Transverse colon (tissue), 4 donors: ENCODE measurements around the gene MYCL. TPM values are rescaled to one million over a fixed set of nuclear protein-coding genes. Genes with fewer than 3 reads are reported as not detected.

Experiments used
- DNase-seq: peaks from one replicate; pipeline ENCODE4 v3.0.0-alpha.2; 2019
- H3K27ac ChIP-seq, 4 donors: fragments of 200-600 bp; sonication (generic); 2 replicates each; pipeline ENCODE4 v1.5.1; 2016 to 2018; ENCODE audit warnings: inconsistent platforms in 4 of 4
- H3K27me3 ChIP-seq: fragments of 200-600 bp; sonication (generic); 2 replicates; pipeline ENCODE4 v1.5.1; 2017; ENCODE audit warnings: inconsistent platforms
- H3K36me3 ChIP-seq, 4 donors: fragments of 200-600 bp; sonication (generic); 2 replicates each; pipeline ENCODE4 v1.5.1; 2017 to 2019; ENCODE audit warnings: inconsistent platforms in 4 of 4
- H3K4me1 ChIP-seq, 4 donors: fragments of 200-600 bp; sonication (generic); 2 replicates each; pipeline ENCODE4 v1.5.1; 2017 to 2020; ENCODE audit warnings: inconsistent platforms in 4 of 4
- H3K4me3 ChIP-seq, 4 donors: fragments of 200-600 bp; sonication (generic); 1 replicate in 1 of 4; 2 replicates in 3 of 4; pipeline versions ENCODE4 v1.5.1 to v1.6.1; 2017 to 2019; ENCODE audit warnings: inconsistent platforms in 4 of 4
- H3K9me3 ChIP-seq, 2 donors: fragments of 200-600 bp; sonication (generic); 2 replicates each; pipeline ENCODE4 v1.5.1; 2017 to 2019; ENCODE audit warnings: inconsistent platforms in 2 of 2
- EP300 ChIP-seq: sonication (generic); formaldehyde crosslinking; IDR thresholded peaks from one replicate; pipeline ENCODE4 v1.6.1; 2017; ENCODE audit warnings: antibody characterized with exemption, low read depth
- POLR2A ChIP-seq: fragments of 450-650 bp; IDR thresholded peaks from one replicate; pipeline ENCODE4 v1.6.1; 2016; ENCODE audit warnings: antibody characterized with exemption, mild to moderate bottlenecking, moderate library complexity
- POLR2AphosphoS5 ChIP-seq, 3 donors: sonication (generic); formaldehyde crosslinking; IDR thresholded peaks; one replicate each; pipeline ENCODE4 v1.6.1; 2016; ENCODE audit warnings: antibody characterized with exemption in 3 of 3
- WGBS, 2 donors: methylation state at CpG; one replicate each; pipeline ENCODE4 v1.1.5; 2018; ENCODE audit warnings: low coverage in 1 of 2; 5-methylcytosine and 5-hydroxymethylcytosine counted together
- in situ Hi-C, 4 donors: fragments of 200-750 bp; cut with MboI; loops; one replicate each; pipeline versions ENCODE4 v1.15.0 to v1.15.1; 2017; ENCODE audit warnings: low sequenced_read_pairs in 3 of 4, low pct_ligation_motif_present in 1 of 4, low pct_unique_long_range_greater_than_20kb in 1 of 4
- intact Hi-C: fragments of 100-400 bp; cut with DNase I; formaldehyde crosslinking; loops from one replicate; pipeline ENCODE4 v1.15.1; 2023; ENCODE audit warnings: low total_unique reads
- total RNA-seq, 4 donors: library from RNA; depleted of rRNA; stranded (reverse); fragments of >200 nt; gene quantifications; one replicate each; pipeline ENCODE4 v1.1.0, GENCODE V29; 2016
- TF ChIP-seq, protein P1 (sequence below), 5 experiments: fragments of 200-600 bp in 3 of 5; fragments of 450-650 bp in 2 of 5; sonication (generic) in 3 of 5; IDR thresholded peaks; 1 replicate in 2 of 5; 2 replicates in 3 of 5; pipeline ENCODE4 v1.5.1; 2016 to 2017; ENCODE audit warnings: antibody characterized with exemption in 5 of 5, inconsistent platforms in 3 of 5, mild to moderate bottlenecking in 2 of 5, moderate library complexity in 1 of 5

Gene MYCL
- total RNA-seq, 4 donors from 2014 or later = 14.2 to 27.3 (median 15.8) TPM

DNA sequence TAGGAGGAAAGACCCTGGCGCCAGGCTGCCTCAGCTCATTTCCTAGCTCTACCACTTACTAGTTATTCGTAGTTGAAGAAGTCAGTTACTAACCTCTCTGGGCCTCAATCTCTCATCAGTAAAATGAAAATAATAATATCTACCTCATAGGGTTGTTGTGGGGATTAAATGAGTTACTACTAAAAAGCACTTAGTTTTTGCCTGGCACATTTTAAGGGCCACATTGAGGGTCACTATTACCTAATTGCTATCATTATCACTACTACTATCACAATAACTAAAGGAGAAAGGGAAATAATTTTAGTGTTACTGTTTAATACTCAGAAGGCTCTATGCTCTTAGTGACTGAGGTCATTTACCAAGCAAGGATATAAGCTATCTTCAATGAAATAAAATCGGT lies 43.4 kb downstream of the MYCL start:
- 84 to 88% methylated on average over 3 of the region's 3 CpGs for WGBS, 2 donors
- intact Hi-C loops (no loop called here), in situ Hi-C loops (no loop called here)
- no peaks in the 10 kb centered on the region for H3K9me3 ChIP-seq
- H3K4me3 ChIP-seq = no peak overlapping the region
- H3K27me3 ChIP-seq = no peaks in the 10 kb centered on the region
- H3K27ac ChIP-seq = no peak overlapping the region
- DNase-seq = no peak
- H3K4me1 ChIP-seq = peaks cover 0 to 18% (median 9%) of the 10 kb centered on the region in 4 donors
- H3K36me3 ChIP-seq = peaks cover 0 to 3% (median 0%) of the 10 kb centered on the region in 4 donors
- TF ChIP-seq, protein P1, sequence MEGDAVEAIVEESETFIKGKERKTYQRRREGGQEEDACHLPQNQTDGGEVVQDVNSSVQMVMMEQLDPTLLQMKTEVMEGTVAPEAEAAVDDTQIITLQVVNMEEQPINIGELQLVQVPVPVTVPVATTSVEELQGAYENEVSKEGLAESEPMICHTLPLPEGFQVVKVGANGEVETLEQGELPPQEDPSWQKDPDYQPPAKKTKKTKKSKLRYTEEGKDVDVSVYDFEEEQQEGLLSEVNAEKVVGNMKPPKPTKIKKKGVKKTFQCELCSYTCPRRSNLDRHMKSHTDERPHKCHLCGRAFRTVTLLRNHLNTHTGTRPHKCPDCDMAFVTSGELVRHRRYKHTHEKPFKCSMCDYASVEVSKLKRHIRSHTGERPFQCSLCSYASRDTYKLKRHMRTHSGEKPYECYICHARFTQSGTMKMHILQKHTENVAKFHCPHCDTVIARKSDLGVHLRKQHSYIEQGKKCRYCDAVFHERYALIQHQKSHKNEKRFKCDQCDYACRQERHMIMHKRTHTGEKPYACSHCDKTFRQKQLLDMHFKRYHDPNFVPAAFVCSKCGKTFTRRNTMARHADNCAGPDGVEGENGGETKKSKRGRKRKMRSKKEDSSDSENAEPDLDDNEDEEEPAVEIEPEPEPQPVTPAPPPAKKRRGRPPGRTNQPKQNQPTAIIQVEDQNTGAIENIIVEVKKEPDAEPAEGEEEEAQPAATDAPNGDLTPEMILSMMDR (IDR thresholded peaks at IDR 0.05) = no peak
- TF ChIP-seq POLR2A = no peak
- TF ChIP-seq EP300 = no peak
- no peak for TF ChIP-seq POLR2AphosphoS5 (IDR thresholded peaks at IDR 0.05)

DNA sequence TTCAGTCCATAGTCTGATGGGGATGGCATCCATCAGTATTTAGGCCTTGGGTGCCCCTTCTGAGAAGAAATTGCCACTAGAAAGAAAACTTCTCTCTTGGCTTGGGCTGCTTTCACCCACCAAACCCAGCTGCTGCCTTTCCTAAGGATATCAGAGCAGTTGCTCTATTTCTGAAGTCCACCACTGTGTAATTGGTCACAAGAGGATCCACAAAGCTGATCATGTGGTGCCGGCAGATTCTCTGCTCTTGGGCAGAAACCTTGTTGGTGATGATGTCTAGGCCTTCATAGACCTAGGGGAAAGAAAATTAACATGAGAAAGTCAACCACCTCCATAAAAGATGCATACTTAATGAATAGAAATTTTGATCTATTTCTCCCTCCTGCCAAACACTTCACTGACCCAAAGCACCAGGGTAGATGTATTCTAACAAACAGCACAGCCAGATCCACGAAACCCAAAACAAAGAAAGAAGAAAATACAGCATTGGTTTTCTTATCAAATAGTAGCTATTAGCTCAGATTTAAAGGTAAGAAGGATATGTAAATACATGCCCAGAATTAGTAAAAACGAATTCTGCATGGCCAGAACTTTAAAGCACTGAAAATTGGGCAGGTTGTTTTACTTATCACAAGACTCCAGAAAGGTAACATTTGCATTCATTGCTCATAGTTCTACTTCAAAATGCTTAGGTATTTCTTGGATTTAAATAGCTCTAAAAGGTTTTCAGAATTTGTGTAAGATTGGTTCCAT lies 44.4 kb downstream of the MYCL start:
- WGBS, 2 donors = 90 to 97% methylated on average over 3 of the region's 3 CpGs
- Histone ChIP-seq H3K27me3 (no peaks in the 10 kb centered on the region), H3K9me3 (no peaks in the 10 kb centered on the region), H3K4me1 (peaks cover 0 to 26% (median 15%) of the 10 kb centered on the region in 4 donors), H3K27ac (no peak overlapping the region), H3K4me3 (no peak overlapping the region), H3K36me3 (peaks cover 0 to 3% (median 0%) of the 10 kb centered on the region in 4 donors)
- intact Hi-C loops = no loop called here
- DNase-seq = no peak
- in situ Hi-C loops = no loop called here
- TF ChIP-seq EP300 (no peak), POLR2AphosphoS5 (IDR thresholded peaks at IDR 0.05) (no peak), POLR2A (no peak)
- TF ChIP-seq, protein P1 (IDR thresholded peaks at IDR 0.05) = no peak

DNA sequence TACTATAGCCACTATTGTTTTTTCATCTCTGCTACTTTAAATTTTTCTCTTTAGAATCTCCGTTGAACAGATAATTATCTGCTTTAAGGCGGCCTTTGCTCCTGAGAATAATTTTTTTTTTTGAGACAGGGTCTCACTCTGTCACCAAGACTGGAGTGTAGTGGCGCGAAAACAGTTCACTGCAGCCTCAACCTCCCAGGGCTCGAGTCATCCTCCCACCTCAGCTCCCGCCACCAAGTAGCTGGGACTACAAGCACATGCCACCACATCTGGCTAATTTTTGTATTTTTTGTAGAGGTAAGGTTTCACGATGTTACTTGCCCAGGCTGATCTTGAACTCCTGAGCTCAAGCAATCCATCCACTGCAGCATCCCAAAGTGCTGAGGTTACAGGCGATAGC lies 47.0 kb downstream of the MYCL start:
- 92 to 100% methylated on average over 2 to 8 of the region's 8 CpGs for WGBS, 2 donors
- TF ChIP-seq POLR2AphosphoS5 (IDR thresholded peaks at IDR 0.05) (no peak), EP300 (no peak), POLR2A (no peak)
- TF ChIP-seq, protein P1 (IDR thresholded peaks at IDR 0.05) = no peak
- intact Hi-C loops = no loop called here

DNA sequence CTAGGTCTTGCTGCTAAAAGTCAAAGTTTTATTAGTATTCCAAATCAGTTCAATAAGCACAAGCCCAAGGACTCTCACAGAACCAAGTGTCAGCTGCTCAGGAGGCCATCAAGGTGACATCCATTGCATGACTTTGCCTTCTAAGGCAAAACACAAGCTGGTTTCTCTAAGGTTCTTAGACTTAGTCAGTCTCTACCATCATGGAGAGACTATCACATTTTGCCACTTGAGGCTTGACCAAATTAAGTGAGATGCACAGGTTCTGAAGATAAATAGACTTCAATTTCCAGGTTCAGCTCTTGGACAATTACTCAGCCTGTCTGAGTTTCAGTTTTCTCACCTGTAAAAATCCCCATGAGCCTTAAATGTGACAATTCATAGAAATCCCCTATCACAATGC lies 47.4 kb downstream of the MYCL start:
- Histone ChIP-seq H3K4me1 (peaks cover 0 to 24% (median 10%) of the 10 kb centered on the region in 4 donors), H3K36me3 (peaks cover 0 to 3% (median 0%) of the 10 kb centered on the region in 4 donors)

More for the DNA sequence above, 47.0 kb downstream of the MYCL start:
- Histone ChIP-seq H3K27ac (no peak overlapping the region), H3K4me3 (no peak overlapping the region), H3K4me1 (peaks cover 0 to 29% (median 12%) of the 10 kb centered on the region in 4 donors), H3K36me3 (peaks cover 0 to 3% (median 0%) of the 10 kb centered on the region in 4 donors), H3K9me3 (no peaks in the 10 kb centered on the region), H3K27me3 (no peaks in the 10 kb centered on the region)
- no peak for DNase-seq
- in situ Hi-C loops = no loop called here

More for the DNA sequence above, 47.4 kb downstream of the MYCL start:
- TF ChIP-seq POLR2A (no peak), POLR2AphosphoS5 (IDR thresholded peaks at IDR 0.05) (no peak), EP300 (no peak)
- TF ChIP-seq, protein P1 (IDR thresholded peaks at IDR 0.05) = no peak
- in situ Hi-C loops (no loop called here), intact Hi-C loops (no loop called here)
- Histone ChIP-seq H3K4me3 (no peak overlapping the region), H3K27ac (no peak overlapping the region), H3K27me3 (no peaks in the 10 kb centered on the region), H3K9me3 (no peaks in the 10 kb centered on the region)
- no peak for DNase-seq
